Vagina (tissue), 2 donors: ENCODE results near the gene DUSP3. TPM values are rescaled to one million over a fixed set of nuclear protein-coding genes. Genes with fewer than 3 reads are reported as not detected.
A peak's percentile ranks its signal among the peaks of the same experiment; 100 is the strongest.

Experiments
- DNase-seq, 2 donors: peaks; one replicate each; pipeline ENCODE4 v3.0.0-alpha.2; 2017; ENCODE audit errors: extremely low spot score in 2 of 2
- H3K27ac ChIP-seq: fragments of 200-600 bp; sonication (generic); one replicate; pipeline ENCODE4 v1.5.1; 2019
- H3K27me3 ChIP-seq: fragments of 200-600 bp; sonication (generic); one replicate; pipeline ENCODE4 v1.5.1; 2019
- H3K36me3 ChIP-seq, 2 donors: fragments of 200-600 bp; sonication (generic); one replicate each; pipeline ENCODE4 v1.5.1; 2017 to 2019
- H3K4me1 ChIP-seq: fragments of 200-600 bp; sonication (generic); one replicate; pipeline ENCODE4 v1.5.1; 2019
- H3K4me3 ChIP-seq, 2 donors: fragments of 200-600 bp; sonication (generic); 1 replicate in 1 of 2; 2 replicates in 1 of 2; pipeline ENCODE4 v1.5.1; 2016 to 2019
- H3K9me3 ChIP-seq: fragments of 200-600 bp; sonication (generic); one replicate; pipeline ENCODE4 v1.5.1; 2019
- CTCF ChIP-seq, 3 experiments: fragments of 450-650 bp in 2 of 3; fragments of 200-600 bp in 1 of 3; sonication (generic) in 1 of 3; IDR thresholded peaks; one replicate each; pipeline ENCODE4 v1.5.1; 2017 to 2019; ENCODE audit warnings: antibody characterized with exemption in 3 of 3, mild to moderate bottlenecking in 2 of 3, moderate library complexity in 2 of 3
- POLR2A ChIP-seq, 2 donors: fragments of 450-650 bp; IDR thresholded peaks; one replicate each; pipeline ENCODE4 v1.6.1; 2017; ENCODE audit warnings: antibody characterized with exemption in 2 of 2, mild to moderate bottlenecking in 2 of 2, moderate library complexity in 2 of 2
- POLR2AphosphoS5 ChIP-seq, 2 donors: sonication (generic); formaldehyde crosslinking; IDR thresholded peaks; one replicate each; pipeline ENCODE4 v1.9.0; 2017; ENCODE audit warnings: antibody characterized with exemption in 2 of 2, mild to moderate bottlenecking in 2 of 2, low read depth in 1 of 2; ENCODE audit not compliant: insufficient read depth in 1 of 2
- intact Hi-C: fragments of 100-400 bp; cut with DNase I; formaldehyde crosslinking; loops from one replicate; pipeline ENCODE4 v1.15.1; 2023
- total RNA-seq: library from RNA; depleted of rRNA; stranded (reverse); fragments of >200 nt; gene quantifications from one replicate; pipeline ENCODE4 v1.2.3, GENCODE V29; 2016

Gene DUSP3
- total RNA-seq, 1 donor from 2014 or later, result 43.5 TPM

- no peaks in the 10 kb centered on the region for H3K36me3 ChIP-seq
- TF ChIP-seq CTCF (IDR thresholded peaks at IDR 0.05) (no peak), POLR2A (IDR thresholded peaks at IDR 0.05) (no peak), POLR2AphosphoS5 (IDR thresholded peaks at IDR 0.05; ENCODE audit: insufficient read depth in 1 of 2, low read depth in 1 of 2) (no peak)
- intact Hi-C loops, result loop anchor here (10.0 kb wide), 1 partner anchor 60 kb away; the partner anchor contains the start of gene CD300LG
- H3K27me3 ChIP-seq, result no peaks in the 10 kb centered on the region
- DNase-seq, result no peak
- H3K9me3 ChIP-seq, result no peaks in the 10 kb centered on the region
- H3K4me1 ChIP-seq, result peaks cover 4% of the 10 kb centered on the region
- peak overlapping the region; percentile 36 for H3K27ac ChIP-seq
- H3K4me3 ChIP-seq, result no peak overlapping the region
These were observed 5.9 kb upstream of the DUSP3 start for GRCh38 chr17:43784628-43785101.

- TF ChIP-seq CTCF (IDR thresholded peaks at IDR 0.05) (no peak), POLR2AphosphoS5 (IDR thresholded peaks at IDR 0.05; ENCODE audit: insufficient read depth in 1 of 2, low read depth in 1 of 2) (no peak), POLR2A (IDR thresholded peaks at IDR 0.05) (no peak)
- Histone ChIP-seq H3K4me3 (no peak overlapping the region), H3K36me3 (no peaks in the 10 kb centered on the region), H3K27me3 (no peaks in the 10 kb centered on the region), H3K27ac (peak overlapping the region; percentile 36), H3K4me1 (peaks cover 10% of the 10 kb centered on the region), H3K9me3 (no peaks in the 10 kb centered on the region)
- DNase-seq, result peak in 1 of 2 donors; percentile 10
- intact Hi-C loops, result loop anchor here (10.0 kb wide), 1 partner anchor 61 kb away; the partner anchor contains the start of gene CD300LG
These were observed 5.3 kb upstream of the DUSP3 start for GRCh38 chr17:43784068-43784467.

- Histone ChIP-seq H3K27ac (no peak overlapping the region), H3K4me1 (peaks cover 10% of the 10 kb centered on the region), H3K9me3 (no peaks in the 10 kb centered on the region), H3K4me3 (no peak overlapping the region), H3K36me3 (no peaks in the 10 kb centered on the region), H3K27me3 (no peaks in the 10 kb centered on the region)
- DNase-seq, result peak in 1 of 2 donors; percentile 52
- intact Hi-C loops, result loop anchor here (10.0 kb wide), 1 partner anchor 62 kb away; the partner anchor contains the start of gene CD300LG
- TF ChIP-seq POLR2A (IDR thresholded peaks at IDR 0.05), result no peak
- no peak for TF ChIP-seq CTCF (IDR thresholded peaks at IDR 0.05)
- TF ChIP-seq POLR2AphosphoS5 (IDR thresholded peaks at IDR 0.05; ENCODE audit: insufficient read depth in 1 of 2, low read depth in 1 of 2), result no peak
These were observed 4.3 kb upstream of the DUSP3 start for GRCh38 chr17:43782913-43783680.

- Histone ChIP-seq H3K4me3 (peak within 1 kb of the TSS; percentile 90 to 96), H3K27me3 (no peaks in the 10 kb centered on the region), H3K4me1 (peaks cover 34% of the 10 kb centered on the region), H3K36me3 (peaks cover 0 to under 1% of the 10 kb centered on the region in 2 donors), H3K27ac (peak within 1 kb of the TSS; percentile 99), H3K9me3 (no peaks in the 10 kb centered on the region)
- no peak for DNase-seq
- no peak for TF ChIP-seq POLR2AphosphoS5 (IDR thresholded peaks at IDR 0.05; ENCODE audit: insufficient read depth in 1 of 2, low read depth in 1 of 2)
- TF ChIP-seq CTCF (IDR thresholded peaks at IDR 0.05), result no peak
- TF ChIP-seq POLR2A (IDR thresholded peaks at IDR 0.05), result no peak
- intact Hi-C loops, result loop anchor here (10.0 kb wide), 1 partner anchor 65 kb away; the partner anchor contains the start of gene CD300LG
These were observed 1.4 kb upstream of the DUSP3 start, which contains the start of gene CFAP97D1 for GRCh38 chr17:43780135-43780534. Gene CFAP97D1, plus strand, starts transcription at chr17:43780435. Its CDS starts 28 bp downstream, at chr17:43780463.
